ENCODE results near the gene C4orf17.
"Not testable (repeated sequence)": the region's sequence is repeated elsewhere in the genome, so short reads cannot be mapped to it uniquely, and the experiment has no call there.

The C4orf17 gene

GRCh38 chr4:99471349-99471748, 39.5 kb upstream of the C4orf17 start:
- no peak for DNase-seq (ENCODE audit: low read depth)
- no peak overlapping the region for H3K4me3 ChIP-seq (ENCODE audit: control insufficient read depth, low read depth, low read length)
- no peak for TF ChIP-seq CTCF (IDR thresholded peaks at IDR 0.05; ENCODE audit: control insufficient read depth, insufficient read depth, low read depth, low read length, missing control alignments)

GRCh38 chr4:99471896-99472295, 38.9 kb upstream of the C4orf17 start:
- TF ChIP-seq CTCF (IDR thresholded peaks at IDR 0.05; ENCODE audit: control insufficient read depth, insufficient read depth, low read depth, low read length, missing control alignments) = no peak
- DNase-seq (ENCODE audit: low read depth) = no peak
- no peak overlapping the region for H3K4me3 ChIP-seq (ENCODE audit: control insufficient read depth, low read depth, low read length)

GRCh38 chr4:99473131-99473530, 37.7 kb upstream of the C4orf17 start:
- no peak overlapping the region for H3K4me3 ChIP-seq (ENCODE audit: control insufficient read depth, low read depth, low read length)
- no peak for TF ChIP-seq CTCF (IDR thresholded peaks at IDR 0.05; ENCODE audit: control insufficient read depth, insufficient read depth, low read depth, low read length, missing control alignments)
- DNase-seq (ENCODE audit: low read depth) = no peak

GRCh38 chr4:99483636-99484035, 27.2 kb upstream of the C4orf17 start:
- H3K4me3 ChIP-seq (ENCODE audit: control insufficient read depth, low read depth, low read length) = no peak overlapping the region
- no peak for TF ChIP-seq CTCF (IDR thresholded peaks at IDR 0.05; ENCODE audit: control insufficient read depth, insufficient read depth, low read depth, low read length, missing control alignments)
- DNase-seq (ENCODE audit: low read depth) = no peak

GRCh38 chr4:99485212-99485611, 25.6 kb upstream of the C4orf17 start:
- DNase-seq (ENCODE audit: low read depth) = no peak
- H3K4me3 ChIP-seq (ENCODE audit: control insufficient read depth, low read depth, low read length) = no peak overlapping the region
- TF ChIP-seq CTCF (IDR thresholded peaks at IDR 0.05; ENCODE audit: control insufficient read depth, insufficient read depth, low read depth, low read length, missing control alignments) = no peak

- H3K4me3 ChIP-seq (ENCODE audit: control insufficient read depth, low read depth, low read length); DNase-seq (ENCODE audit: low read depth): not testable (repeated sequence)
These were observed 24.2 kb upstream of the C4orf17 start for GRCh38 chr4:99486648-99487047.

GRCh38 chr4:99490286-99490685, 20.5 kb upstream of the C4orf17 start:
- TF ChIP-seq CTCF (IDR thresholded peaks at IDR 0.05; ENCODE audit: control insufficient read depth, insufficient read depth, low read depth, low read length, missing control alignments) = no peak
- DNase-seq (ENCODE audit: low read depth) = no peak
- no peak overlapping the region for H3K4me3 ChIP-seq (ENCODE audit: control insufficient read depth, low read depth, low read length)
